ENCODE measurements around the gene CD180.

DNA sequence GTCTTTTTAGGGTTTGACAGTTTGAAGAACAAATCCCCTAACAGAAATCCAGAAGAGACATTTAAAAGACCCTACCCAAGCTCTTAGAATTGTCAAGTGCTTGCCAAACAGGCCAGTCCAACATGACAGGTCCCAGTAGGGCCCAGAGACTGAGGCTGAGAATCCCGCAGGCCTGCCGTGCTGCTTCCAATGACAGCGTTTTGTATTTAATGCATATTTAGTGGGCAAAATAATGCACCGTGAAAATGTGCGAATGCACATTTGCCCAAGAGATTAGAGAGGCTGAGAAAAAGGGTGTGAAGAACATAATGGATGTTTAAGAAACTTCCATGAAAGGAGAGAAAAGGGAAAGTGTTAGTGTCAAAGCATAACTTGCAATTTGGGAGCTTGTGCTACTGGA, 57.6 kb downstream of the CD180 start:
- TF ChIP-seq, protein P1, sequence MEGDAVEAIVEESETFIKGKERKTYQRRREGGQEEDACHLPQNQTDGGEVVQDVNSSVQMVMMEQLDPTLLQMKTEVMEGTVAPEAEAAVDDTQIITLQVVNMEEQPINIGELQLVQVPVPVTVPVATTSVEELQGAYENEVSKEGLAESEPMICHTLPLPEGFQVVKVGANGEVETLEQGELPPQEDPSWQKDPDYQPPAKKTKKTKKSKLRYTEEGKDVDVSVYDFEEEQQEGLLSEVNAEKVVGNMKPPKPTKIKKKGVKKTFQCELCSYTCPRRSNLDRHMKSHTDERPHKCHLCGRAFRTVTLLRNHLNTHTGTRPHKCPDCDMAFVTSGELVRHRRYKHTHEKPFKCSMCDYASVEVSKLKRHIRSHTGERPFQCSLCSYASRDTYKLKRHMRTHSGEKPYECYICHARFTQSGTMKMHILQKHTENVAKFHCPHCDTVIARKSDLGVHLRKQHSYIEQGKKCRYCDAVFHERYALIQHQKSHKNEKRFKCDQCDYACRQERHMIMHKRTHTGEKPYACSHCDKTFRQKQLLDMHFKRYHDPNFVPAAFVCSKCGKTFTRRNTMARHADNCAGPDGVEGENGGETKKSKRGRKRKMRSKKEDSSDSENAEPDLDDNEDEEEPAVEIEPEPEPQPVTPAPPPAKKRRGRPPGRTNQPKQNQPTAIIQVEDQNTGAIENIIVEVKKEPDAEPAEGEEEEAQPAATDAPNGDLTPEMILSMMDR (IDR thresholded peaks at IDR 0.05), result no peak
- no peak for TF ChIP-seq POLR2A (IDR thresholded peaks at IDR 0.05)
